HL-60/S4 (cell line): ENCODE results near the gene NANOG.
"Not testable (repeated sequence)": the region's sequence is repeated elsewhere in the genome, so short reads cannot be mapped to it uniquely, and the experiment has no call there.

Experiments used
- in situ Hi-C: fragments of 300-500 bp; cut with MboI; formaldehyde crosslinking; loops from 2 replicates; pipeline ENCODE4 v1.14.3; 2022; ENCODE audit warnings: low sequenced_read_pairs

NANOG gene

DNA sequence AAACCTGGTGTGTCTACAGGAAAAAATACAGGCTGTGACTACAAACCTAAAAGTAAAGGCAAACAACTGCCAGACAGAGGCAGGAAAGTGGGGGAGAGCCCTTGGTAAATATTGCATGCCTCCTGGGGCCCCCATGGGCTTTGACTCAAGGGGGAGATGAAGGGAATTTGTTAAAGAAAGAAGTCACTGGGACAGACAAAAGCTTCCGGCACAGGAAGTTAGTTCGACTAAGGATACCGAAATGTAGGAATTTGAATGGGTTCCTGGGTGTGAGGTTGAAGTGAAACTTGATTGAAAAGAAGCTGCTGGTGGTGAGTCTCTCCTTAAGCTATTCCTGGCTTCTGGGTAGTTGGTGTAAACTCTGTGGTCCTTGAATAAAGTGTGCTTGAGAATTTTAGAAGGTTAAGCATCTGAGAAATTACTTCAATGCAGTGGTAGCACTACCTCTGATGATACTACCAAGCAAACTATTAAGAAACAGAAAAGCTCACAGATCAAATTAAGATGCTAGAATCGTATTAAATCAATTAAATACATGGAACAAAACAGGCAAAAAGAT lies 9.6 kb downstream of the NANOG start:
- in situ Hi-C loops, result not testable (repeated sequence)

DNA sequence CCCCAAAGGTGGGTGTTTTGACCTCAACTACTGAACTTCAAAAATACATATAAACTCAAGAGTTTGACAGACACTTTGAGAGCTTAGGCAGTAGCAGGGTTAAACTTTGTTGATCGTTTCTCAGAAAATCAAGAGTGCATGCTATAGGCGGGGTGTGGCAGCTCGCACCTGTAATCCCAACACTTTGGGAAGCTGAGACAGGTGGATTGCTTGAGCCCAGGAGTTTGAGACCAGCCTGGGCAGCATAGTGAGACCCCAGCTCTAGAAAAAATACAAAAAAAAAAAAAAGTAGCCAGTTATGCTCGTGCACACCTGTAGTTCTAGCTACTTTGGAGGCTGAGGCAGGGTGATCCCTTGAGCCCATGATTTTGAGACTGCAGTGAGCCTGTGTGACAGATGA lies 12.3 kb downstream of the NANOG start:
- in situ Hi-C loops, result loop anchor here (10.0 kb wide), 2 partner anchors 117 to 147 kb away; no protein-coding TSS in a partner anchor

DNA sequence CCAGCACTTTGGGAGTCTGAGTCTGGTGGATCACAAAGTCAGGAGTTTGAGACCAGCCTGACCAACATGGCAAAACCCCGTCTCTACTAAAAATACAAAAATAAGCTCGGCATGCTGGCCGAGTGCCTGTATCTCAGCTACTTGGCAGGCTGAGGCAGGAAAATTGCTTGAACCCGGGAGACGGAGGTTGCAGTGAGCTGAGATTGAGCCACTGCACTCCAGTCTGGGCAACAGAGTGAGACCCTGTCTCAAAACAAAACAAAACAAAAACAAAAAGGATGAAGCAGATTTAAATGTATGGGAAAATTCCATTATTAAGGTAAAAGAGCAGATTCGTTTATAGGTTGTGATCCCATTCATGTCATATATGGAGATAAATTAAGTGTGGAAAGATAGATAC lies 17.1 kb downstream of the NANOG start:
- in situ Hi-C loops, result loop anchor here (10.0 kb wide), 2 partner anchors 122 to 152 kb away; no protein-coding TSS in a partner anchor

DNA sequence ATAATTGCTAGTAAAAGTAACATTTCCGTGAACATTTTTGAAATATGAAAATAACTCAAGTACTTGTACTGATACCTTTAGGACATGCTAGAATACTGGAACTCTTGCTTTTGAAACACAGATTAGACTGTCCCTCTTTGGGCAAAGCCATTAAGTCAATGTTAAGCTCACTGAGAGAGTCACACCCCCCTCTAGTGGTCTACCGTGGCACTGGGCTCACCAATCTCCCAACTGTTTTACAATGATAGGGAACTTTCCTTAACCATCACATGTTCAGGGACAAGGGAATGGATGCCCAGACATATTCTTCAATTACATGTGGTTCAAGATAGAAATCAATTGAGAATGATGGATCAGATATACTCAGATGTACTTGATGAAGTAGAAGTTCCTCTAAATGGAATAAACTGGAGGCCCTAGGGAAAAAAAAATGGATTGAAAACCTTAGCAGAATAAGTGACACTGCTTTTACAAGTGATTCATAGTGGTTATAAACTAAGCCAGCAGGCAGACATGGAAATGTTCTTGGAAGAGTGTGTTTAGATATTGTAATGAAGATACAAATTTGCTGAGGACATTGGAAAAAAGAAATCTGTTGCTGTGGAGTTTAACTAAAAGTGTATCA lies 17.8 kb downstream of the NANOG start:
- in situ Hi-C loops, result loop anchor here (10.0 kb wide), 2 partner anchors 122 to 152 kb away; no protein-coding TSS in a partner anchor

DNA sequence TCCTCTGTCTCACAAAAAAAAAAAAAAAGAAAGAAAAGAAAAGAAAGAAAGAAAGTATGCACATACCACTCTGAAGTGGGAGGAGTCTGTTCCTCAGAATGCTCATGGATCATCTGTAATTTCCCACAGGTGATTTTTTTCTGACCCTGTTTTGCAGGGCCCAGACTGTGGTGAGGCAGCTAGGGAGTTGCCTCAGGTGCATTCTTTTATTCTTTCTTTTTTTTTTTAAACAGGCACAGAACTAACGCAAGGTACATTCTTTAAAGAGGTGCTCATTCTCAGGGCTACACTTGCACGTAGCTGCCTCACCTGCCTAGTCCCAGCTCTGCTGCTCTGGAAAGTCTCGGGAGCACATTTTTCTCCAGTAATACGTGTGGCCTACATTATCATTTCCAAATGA lies 36.6 kb downstream of the NANOG start:
- in situ Hi-C loops, result not testable (repeated sequence)

DNA sequence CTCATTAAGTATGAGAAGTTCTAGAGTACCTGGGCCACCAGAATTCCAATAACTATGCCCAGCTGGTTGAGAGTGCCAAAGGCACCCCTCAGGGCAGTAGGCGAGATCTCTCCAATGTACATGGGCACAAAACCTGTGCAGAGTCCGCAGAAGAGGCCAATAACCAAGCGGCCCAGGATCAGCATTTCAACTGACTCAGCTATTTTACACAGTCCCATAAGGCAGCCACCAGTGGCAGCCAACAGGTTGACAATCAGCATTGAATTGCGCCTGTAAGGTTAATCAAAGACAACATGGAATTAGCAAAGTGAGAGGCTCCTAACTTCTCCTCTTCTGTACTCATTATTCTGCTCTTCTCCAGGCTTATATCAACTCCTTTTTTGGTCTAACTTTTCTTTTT lies 40.5 kb downstream of the NANOG start:
- in situ Hi-C loops, result not testable (repeated sequence)

DNA sequence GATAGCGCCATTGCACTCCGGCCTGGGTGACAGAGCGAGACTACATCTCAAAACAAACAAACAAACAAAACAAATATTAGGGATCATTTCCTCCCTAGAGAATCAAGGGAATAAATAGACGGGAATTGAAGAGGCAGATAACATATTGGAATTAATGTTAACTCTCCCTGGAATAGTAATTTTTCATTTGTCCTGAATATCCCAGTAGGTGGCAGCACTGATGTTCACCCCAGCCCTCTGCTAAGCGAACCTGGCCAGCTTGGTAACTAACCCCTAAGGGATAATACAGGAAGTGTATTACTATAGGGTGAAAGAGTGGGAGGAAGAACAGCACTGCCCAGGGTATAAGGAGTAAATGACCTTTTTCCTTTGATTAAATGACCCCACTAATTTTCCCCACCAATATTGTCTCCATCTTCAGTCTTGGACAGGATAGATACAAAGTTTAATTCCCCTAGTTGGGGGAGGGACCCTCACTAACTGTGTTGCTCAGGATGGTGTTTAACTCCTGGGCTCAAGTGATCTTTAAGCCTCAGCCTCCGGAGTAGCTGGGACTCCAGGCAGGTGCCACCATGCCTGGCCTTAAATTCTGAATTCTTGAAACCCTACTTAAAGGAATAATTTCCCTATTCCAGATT lies 43.0 kb downstream of the NANOG start:
- in situ Hi-C loops, result no loop called here

DNA sequence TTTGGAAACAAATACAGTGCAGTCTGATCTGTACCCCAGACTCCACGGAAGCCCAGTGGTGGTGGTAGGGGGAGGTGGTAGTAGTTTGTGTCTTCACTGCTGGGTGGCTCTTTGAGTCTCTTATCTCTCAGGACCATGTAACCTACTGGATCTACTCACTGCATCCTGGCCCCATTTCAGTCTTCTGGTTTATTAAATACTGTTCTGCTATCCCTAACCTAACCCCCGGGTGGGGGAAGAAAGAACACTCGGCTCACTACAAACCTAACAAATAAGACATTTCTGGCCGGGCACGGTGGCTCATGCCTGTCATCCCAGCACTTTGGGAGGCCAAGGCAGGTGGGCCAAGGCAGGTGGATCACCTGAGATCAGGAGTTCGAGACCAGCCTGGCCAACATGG lies 44.0 kb downstream of the NANOG start:
- in situ Hi-C loops, result not testable (repeated sequence)

DNA sequence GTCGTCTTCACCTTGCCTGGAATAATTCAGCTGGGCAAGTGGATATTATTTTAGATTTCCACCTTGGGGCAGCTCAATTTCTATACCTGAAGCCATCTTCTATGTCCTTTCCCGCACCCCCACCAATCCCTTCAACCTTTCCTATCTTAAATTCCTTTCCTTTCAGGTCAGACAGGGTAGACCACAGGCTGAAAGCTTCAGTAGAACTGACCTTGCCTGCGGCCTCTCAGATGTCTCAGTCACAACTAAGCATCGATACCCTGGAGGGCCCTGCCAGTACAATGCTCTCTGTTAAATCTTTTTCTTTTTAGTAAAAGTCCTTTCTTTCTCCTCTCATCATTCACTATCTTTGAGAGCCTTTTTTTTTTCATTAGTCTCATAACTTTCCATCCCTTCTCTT lies 44.6 kb downstream of the NANOG start:
- in situ Hi-C loops, result no loop called here

DNA sequence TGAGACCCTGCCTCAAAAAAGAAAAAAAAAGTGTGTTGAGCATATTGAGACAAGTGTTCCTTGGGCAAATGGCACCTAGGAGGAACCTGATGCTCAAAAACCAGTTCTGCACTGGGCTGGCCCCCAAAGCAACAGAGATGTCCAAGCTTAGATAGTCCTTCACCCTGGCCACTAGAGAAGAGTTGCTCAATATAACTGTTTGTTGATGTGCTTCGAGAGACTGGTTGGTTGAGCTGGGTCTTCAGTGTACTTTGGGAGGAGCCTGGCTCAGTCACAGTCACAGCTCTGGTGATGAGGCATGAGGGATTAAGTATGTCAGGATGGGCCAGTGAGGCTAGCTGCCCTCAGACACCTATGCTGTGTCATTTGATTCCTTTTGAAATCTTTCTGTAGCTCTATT lies 45.5 kb downstream of the NANOG start:
- in situ Hi-C loops, result no loop called here

DNA sequence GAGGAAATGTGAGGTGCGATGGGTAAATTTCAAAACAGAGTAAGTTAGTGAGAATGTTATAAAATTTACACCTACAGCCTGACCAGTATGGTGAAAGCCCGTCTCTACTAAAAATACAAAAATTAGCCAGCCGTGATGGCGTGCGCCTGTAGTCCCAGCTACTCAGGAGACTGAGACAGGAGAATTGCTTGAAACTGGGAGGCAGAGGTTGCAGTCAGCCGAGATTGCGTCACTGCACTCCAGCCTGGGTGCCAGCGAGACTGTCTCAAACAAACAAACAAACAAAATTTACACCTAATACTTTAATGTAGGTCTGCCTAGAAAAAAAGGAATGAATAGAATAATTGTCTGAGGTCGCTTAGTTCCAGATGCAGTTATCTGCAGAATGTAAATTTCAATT lies 45.9 kb downstream of the NANOG start:
- in situ Hi-C loops, result no loop called here

DNA sequence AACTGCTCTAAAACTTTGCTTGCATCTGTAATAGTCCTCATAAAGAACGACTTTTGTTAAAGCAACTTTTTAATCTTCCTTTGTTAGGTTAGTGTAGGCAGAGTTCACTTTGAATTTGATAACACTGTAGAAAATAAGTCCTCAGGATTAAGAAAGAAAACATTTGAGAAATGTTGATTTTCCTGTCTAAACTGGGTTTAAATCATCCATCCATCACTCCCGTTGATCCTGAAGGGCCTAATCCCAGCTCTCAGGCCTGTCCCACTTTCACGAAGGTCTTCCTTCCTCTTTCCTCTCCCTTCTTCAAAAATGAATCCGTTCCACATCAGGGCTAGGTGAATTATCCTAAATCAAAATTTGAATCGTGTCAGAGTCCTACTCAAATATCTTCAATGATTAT lies 46.6 kb downstream of the NANOG start:
- in situ Hi-C loops, result no loop called here

DNA sequence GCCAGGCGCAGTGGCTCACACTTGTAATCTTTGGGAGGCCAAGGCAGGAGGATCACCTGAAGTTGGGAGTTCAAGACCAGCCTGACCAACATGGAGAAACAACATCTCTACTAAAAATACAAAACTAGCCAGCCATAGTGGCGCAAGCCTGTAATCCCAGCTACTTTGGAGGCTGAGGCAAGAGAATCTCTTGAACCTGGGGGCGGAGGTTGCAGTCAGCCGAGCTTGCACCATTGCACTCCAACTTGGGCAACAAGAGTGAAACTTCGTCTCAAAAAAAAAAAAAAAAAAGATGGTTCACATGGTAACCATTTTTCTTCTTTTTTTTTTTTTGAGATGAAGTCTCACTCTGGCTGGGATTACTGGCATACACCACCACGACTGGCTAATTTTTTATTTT lies 48.2 kb downstream of the NANOG start:
- in situ Hi-C loops, result no loop called here

DNA sequence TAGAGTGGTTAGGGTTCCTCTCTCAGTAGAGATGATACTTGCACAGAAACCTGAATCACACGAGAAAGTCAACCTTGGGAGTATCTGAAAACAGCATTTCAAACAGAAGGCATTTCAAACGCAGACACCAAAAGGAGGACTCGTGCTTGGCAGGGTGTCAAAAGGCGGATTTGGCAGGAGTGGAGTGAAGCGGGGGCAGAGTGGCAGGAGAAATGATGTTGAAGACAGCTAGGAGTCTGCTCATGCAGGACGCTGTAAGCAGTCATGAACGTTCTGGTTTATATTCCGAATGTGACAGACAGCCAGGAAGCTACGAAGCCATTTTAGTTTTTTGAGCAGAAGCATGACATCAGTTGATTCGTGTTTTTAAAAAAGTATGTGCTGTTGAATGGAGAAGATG lies 50.0 kb downstream of the NANOG start:
- in situ Hi-C loops, result not testable (repeated sequence)

DNA sequence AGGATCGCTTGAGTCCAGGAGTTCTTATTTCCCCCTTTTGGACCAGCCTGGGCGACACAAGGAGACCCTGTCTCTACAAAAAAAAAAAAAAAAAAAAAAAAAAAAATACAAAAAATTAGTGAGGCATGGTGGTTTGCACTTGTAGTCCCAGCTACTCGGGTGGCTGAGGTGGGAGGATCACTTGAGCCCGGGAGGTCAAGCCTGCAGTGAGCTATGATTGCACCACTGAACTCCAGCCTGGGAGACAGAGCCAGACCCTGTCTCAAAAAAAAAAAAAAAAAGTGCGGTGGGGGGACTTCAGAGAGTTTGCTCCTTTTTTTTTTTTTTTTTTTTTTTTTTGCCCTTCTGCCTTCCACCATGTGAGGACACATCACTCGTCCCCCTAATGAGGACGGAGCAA lies 50.6 kb downstream of the NANOG start:
- in situ Hi-C loops, result not testable (repeated sequence)

DNA sequence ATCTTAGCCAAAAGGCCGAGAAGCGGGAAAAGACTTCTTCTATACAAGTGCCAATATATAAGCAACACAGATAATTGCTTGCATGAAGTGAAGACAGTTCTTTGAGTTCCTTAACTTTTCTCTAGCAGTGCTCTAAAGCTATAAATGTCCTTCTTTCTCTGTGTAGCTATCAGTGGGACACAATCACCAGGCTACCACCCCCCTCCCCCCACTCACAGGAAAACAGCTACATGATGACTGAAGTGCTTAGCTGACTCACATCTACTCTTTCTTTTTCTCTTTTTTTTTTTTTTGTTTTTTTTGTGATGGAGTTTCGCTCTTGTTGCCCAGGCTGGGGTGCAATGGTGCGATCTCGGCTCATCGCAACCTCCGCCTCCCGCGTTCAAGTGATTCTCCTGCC lies 53.2 kb downstream of the NANOG start:
- in situ Hi-C loops, result not testable (repeated sequence)

DNA sequence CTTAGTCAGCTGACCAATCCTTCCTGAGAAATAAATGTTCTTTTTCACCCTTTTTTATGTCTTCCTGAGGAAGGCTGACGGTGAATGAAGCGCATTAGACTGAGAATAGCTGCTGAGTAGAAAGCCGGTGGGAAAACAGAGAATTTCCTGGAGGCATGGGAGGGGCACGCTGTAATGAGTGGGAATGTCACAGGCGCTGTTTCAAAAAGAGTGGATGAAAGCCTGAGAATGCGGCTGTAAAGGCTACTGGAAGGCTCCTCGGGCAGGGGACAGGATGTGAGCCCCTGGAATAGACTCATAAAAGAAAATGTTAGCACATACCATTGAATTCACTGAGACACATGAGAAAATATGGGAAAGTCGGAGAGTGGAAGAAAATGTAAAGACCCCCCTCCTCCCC lies 53.9 kb downstream of the NANOG start:
- in situ Hi-C loops, result not testable (repeated sequence)

DNA sequence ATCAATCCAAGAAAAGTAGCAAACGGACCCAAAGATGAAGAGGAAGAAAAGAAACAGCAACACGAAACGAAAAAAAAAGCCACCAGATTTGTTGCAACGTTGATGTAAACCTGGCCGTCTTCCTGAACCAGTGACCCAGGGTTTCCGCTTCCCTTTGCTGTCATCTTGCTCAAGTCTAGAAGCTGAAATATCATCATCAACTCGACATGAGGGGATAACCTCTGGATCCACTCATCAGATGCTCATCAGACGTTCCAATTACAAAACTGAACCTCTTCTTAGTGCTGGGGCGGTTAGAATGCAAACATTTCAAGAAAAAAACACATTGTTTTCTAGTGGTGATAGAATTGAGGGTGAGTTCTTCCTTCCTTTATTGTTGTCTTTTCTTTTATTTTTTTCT lies 54.4 kb downstream of the NANOG start:
- in situ Hi-C loops, result not testable (repeated sequence)

DNA sequence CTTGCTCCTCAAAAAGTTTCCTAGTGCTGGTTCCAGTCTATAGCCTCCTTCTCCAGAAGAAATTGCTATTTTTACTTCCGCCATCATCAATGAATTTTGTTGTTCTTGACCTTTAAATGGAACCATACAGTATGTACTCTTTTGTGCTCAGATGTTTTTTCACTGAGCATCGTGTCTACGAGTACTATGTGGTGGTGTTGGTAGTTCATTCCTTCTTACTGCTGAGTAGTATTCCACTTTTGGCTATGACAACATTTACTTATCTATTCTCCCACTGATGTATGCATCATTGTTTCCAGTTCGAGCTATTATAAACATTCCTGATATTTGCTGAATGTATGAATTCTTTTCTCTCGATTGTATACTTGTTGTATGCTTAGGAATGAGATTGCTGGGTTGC lies 54.9 kb downstream of the NANOG start:
- in situ Hi-C loops, result no loop called here

DNA sequence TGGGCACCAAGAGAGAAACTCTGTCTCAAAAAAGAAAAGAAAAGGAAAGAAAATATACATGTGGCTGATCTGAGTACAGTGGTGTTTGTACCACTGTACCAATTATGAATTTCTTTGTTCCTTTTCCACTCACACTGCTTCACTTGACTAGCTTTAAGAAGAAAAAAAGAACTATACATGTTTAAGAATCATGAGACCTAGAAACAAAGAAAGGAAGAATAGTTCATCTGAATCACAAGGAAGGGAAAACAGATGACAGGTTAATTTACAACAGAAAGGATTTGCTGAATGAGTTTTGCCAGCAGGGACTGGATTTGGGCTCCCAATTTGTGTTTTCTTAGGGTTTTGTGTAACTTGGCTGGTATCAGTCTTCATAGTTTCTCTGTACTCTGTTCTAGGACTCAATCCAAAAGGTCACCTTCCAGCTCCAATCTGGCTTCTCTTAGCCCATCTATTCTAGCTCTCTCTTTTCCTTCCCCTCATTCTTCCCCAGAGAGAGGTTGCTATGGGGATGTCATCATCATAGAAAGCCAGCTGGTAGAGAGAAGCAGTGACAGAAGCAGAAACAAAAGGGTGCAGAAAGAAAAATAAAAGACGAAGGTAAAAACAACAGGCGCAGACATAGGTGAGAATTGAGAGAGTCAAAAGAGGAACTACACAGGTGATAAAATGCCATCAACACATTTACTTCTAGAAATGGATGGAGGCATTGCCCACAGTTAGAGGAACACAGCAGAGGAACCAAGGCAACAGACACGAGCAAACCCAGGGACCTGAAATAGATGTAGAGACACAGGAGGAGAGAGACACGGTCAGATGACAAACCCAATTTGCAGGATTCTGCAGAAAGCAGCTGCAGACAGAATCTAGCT lies 58.3 kb downstream of the NANOG start:
- in situ Hi-C loops, result not testable (repeated sequence)

DNA sequence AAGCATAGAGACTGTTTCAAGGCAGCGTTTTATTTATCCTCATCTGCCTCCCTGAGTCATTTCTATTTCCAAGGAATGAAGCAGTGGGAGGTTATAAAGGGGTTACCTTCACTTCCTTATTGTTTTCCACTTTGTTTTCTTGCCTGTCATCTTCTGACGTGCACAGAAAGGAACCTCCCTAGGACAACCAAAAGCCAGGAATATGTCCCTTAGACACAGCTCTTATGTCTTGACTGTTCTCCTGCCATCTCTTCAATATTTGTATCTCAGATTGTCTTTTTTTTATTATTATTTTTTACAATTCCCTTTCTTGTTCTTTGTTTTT lies 58.9 kb downstream of the NANOG start:
- in situ Hi-C loops, result not testable (repeated sequence)
